ENCODE data around the gene DOCK7.

DNA sequence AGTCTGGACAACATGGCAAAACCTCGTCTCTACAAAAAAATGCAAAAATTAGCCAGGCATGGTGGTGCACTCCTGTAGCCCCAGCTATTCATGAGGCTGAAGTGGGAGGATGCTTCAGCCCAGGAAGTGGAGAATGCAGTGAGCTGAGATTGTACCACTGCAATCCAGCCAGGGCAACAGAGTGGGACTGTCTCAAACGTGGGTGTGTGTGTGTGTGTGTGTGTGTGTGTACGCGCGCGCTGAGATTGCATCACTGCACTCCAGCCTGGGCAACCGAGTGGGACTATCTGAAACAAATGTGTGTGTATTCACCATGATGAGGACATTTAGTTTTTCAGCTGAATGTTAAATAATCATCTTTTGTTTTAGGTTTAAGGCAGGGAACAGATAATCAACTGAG is 230.2 kb downstream of the DOCK7 start:
- TF ChIP-seq EZH2phosphoT487 (IDR thresholded peaks at IDR 0.05; ENCODE audit: insufficient read depth, low read depth) (no peak), EZH2 (IDR thresholded peaks at IDR 0.05; ENCODE audit: insufficient read depth, poor library complexity, severe bottlenecking) (no peak)

All from GM23248 (cell line).